A549 (cell line): ENCODE measurements around the gene SLC27A6. TPM values are rescaled to one million over a fixed set of nuclear protein-coding genes. Genes with fewer than 3 reads are reported as not detected.
"Not testable (repeated sequence)": the region's sequence is repeated elsewhere in the genome, so short reads cannot be mapped to it uniquely, and the experiment has no call there.

Experiments
- ATAC-seq, 2 experiments: fragments of 200-7000 bp in 1 of 2; fragments of >200 bp in 1 of 2; cut with Nextera tagmentation in 1 of 2; cut with Tn5 transposase in 1 of 2; 3 replicates each; pipeline versions ENCODE4 v1.8.0 to v1.9.1; 2018 to 2020; ENCODE audit warnings: mild to moderate bottlenecking in 1 of 2, moderate library complexity in 1 of 2
- CTCF ChIA-PET: fragments of 300-600 bp; sonication (Branson Sonifier 250); formaldehyde crosslinking; extraction: SDS; loops from one replicate; lab custom pipeline; 2021; ENCODE audit warnings: antibody characterized with exemption, inconsistent platforms; lab: Yijun Ruan, JAX
- POLR2A ChIA-PET: fragments of 350-600 bp; formaldehyde crosslinking; extraction: SDS; loops from one replicate; lab custom pipeline; 2021; ENCODE audit warnings: antibody characterized with exemption, inconsistent platforms; lab: Yijun Ruan, JAX
- DNase-seq, 2 experiments: peaks; one replicate each; pipeline versions ENCODE4 v3.0.0 to v3.0.0-alpha.2; 2011 to 2016; ENCODE audit warnings: low read depth in 1 of 2, low spot score in 1 of 2
- FAIRE-seq: peaks from 2 replicates; lab custom pipeline; 2011; peaks lifted over from hg19 to GRCh38; lab: Jason Lieb, UNC
- H3K27ac ChIP-seq, 2 experiments: fragments of >200 bp; sonication (Bioruptor Twin); formaldehyde crosslinking; 3 replicates each; pipeline ENCODE4 v1.5.1; 2016 to 2017
- H3K4me1 ChIP-seq: fragments of >200 bp; sonication (Bioruptor Twin); formaldehyde crosslinking; 3 replicates; pipeline ENCODE4 v1.6.1; 2016
- H3K4me2 ChIP-seq: fragments of >200 bp; sonication (Bioruptor Twin); formaldehyde crosslinking; 3 replicates; pipeline ENCODE4 v1.6.1; 2016
- H3K4me3 ChIP-seq: fragments of >200 bp; sonication (Bioruptor Twin); formaldehyde crosslinking; 3 replicates; pipeline ENCODE4 v1.5.1; 2016
- H3K9me3 ChIP-seq: fragments of >200 bp; sonication (Bioruptor Twin); formaldehyde crosslinking; 3 replicates; pipeline ENCODE4 v1.6.1; 2016
- CBX2 ChIP-seq: fragments of 200-600 bp; sonication (generic); IDR thresholded peaks from 2 replicates; pipeline ENCODE4 v1.6.1; 2016; ENCODE audit warnings: low read depth, mild to moderate bottlenecking, borderline replicate concordance
- CHD2 ChIP-seq: fragments of 150-350 bp; IDR thresholded peaks from 2 replicates; pipeline ENCODE4 v1.6.1; 2014; ENCODE audit warnings: low read length; ENCODE audit not compliant: partially characterized antibody
- EP300 ChIP-seq, 2 experiments: fragments of >200 bp; sonication (Bioruptor Twin); formaldehyde crosslinking; IDR thresholded peaks; 2 replicates in 1 of 2; 3 replicates in 1 of 2; pipeline ENCODE4 v1.6.1; 2016 to 2017
- HDAC2 ChIP-seq: fragments of 200-600 bp; sonication (generic); IDR thresholded peaks from 2 replicates; pipeline ENCODE4 v1.6.1; 2016
- HES2 ChIP-seq: fragments of >200 bp; sonication (Bioruptor Twin); formaldehyde crosslinking; IDR thresholded peaks from 2 replicates; pipeline ENCODE4 v1.6.1; 2016
- HOXA7 ChIP-seq: fragments of 250-450 bp; sonication (Bioruptor Pico); IDR thresholded peaks from 2 replicates; pipeline ENCODE4 v1.5.0; 2020; ENCODE audit warnings: mild to moderate bottlenecking, moderate library complexity
- HOXB5 ChIP-seq: fragments of 250-450 bp; sonication (Bioruptor Pico); IDR thresholded peaks from 2 replicates; pipeline ENCODE4 v1.5.0; 2020; ENCODE audit warnings: mild to moderate bottlenecking, moderate library complexity
- JUNB ChIP-seq: fragments of >200 bp; sonication (Bioruptor Twin); formaldehyde crosslinking; IDR thresholded peaks from 2 replicates; pipeline ENCODE4 v1.6.1; 2016
- KDM1A ChIP-seq: fragments of 200-600 bp; sonication (generic); IDR thresholded peaks from 2 replicates; pipeline ENCODE4 v1.6.1; 2016; ENCODE audit warnings: low read depth, mild to moderate bottlenecking
- MYC ChIP-seq: IDR thresholded peaks from 2 replicates; pipeline ENCODE4 v1.6.1; 2012; ENCODE audit warnings: mild to moderate bottlenecking, inconsistent platforms, low read length, improper control_type of control experiment, borderline replicate concordance
- PHF8 ChIP-seq: fragments of 200-600 bp; sonication (generic); IDR thresholded peaks from 2 replicates; pipeline ENCODE4 v1.6.1; 2016; ENCODE audit warnings: low read depth, mild to moderate bottlenecking, antibody characterized with exemption, moderate library complexity, borderline replicate concordance
- POLR2A ChIP-seq: IDR thresholded peaks from 2 replicates; pipeline ENCODE4 v1.6.1; 2012; ENCODE audit warnings: mild to moderate bottlenecking, low read length
- RAD21 ChIP-seq, 2 experiments: fragments of >200 bp in 1 of 2; sonication (Bioruptor Twin) in 1 of 2; formaldehyde crosslinking in 1 of 2; IDR thresholded peaks in 1 of 2; conservative IDR thresholded peaks in 1 of 2; 2 replicates in 1 of 2; 3 replicates in 1 of 2; pipeline ENCODE4 v1.6.1; 2012 to 2018; ENCODE audit warnings: inconsistent platforms in 1 of 2
- RCOR1 ChIP-seq: fragments of 150-350 bp; IDR thresholded peaks from 2 replicates; pipeline ENCODE4 v1.6.1; 2014; ENCODE audit warnings: antibody characterized with exemption, low read length, low read depth
- RNF2 ChIP-seq: fragments of 200-600 bp; sonication (generic); IDR thresholded peaks from 2 replicates; pipeline ENCODE4 v1.6.1; 2016; ENCODE audit warnings: low read depth, mild to moderate bottlenecking, antibody characterized with exemption, moderate library complexity, borderline replicate concordance
- TFCP2L1 ChIP-seq: fragments of 250-450 bp; sonication (Bioruptor Pico); IDR thresholded peaks from 2 replicates; pipeline ENCODE4 v1.5.0; 2021; ENCODE audit warnings: mild to moderate bottlenecking
- ZSCAN20 ChIP-seq: fragments of 250-450 bp; sonication (Bioruptor Pico); IDR thresholded peaks from 2 replicates; pipeline ENCODE4 v1.8.0; 2022; ENCODE audit warnings: mild to moderate bottlenecking, moderate library complexity
- WGBS: methylation state at CpG from one replicate; pipeline ENCODE4 v1.1.6; 2017; ENCODE audit errors: missing lambda C conversion rate; 5-methylcytosine and 5-hydroxymethylcytosine counted together
- polyA plus RNA-seq, 4 experiments: library from polyadenylated mRNA; depleted of rRNA in 3 of 4; stranded (reverse); fragments of >200 nt; fragmentation: RNase III in 1 of 4; extraction: RNeasy Plus Mini Kit Qiagen cat#74134 plus additional on column Dnase treatment in 1 of 4; gene quantifications; 2 replicates in 3 of 4; 3 replicates in 1 of 4; pipeline ENCODE4 v1.2.3, GENCODE V29; 2011 to 2017
- TF ChIP-seq, protein P1 (sequence below): fragments of 200-600 bp; sonication (generic); IDR thresholded peaks from 2 replicates; pipeline ENCODE4 v1.6.1; 2016; ENCODE audit warnings: antibody characterized with exemption, mild to moderate bottlenecking, moderate library complexity

SLC27A6 gene
- polyA plus RNA-seq, 2 of the 4 experiments (the other 2 are of a cell fraction), result 0.05 TPM; not detected in 1

DNA sequence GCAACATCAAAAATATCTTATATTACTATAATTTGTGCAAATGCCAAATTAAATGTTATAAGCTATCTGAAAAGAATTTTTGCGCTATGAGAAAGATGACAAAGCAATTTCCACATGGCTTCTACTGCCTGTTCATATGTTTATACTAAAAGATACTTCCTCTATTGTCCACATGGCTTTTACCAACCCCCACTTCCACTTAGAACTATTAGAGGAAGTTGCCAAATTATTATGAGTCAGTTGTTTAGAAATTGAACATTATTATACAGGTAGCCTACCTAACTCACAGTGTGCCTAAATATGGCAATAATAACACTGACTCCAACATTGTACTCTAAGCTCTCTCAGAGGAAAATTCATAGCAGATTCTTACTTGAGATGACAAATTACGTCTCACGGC, 37.6 kb upstream of the SLC27A6 start:
- no peak overlapping the region for H3K4me2 ChIP-seq
- CTCF ChIA-PET, result no interaction called here
- WGBS, result 5% methylated on average over 3 of the region's 3 CpGs
- ATAC-seq (no peak), DNase-seq (no peak), FAIRE-seq (no peak)
- TF ChIP-seq HES2 (no peak), JUNB (no peak), RCOR1 (no peak), RAD21 (conservative IDR thresholded peaks at IDR 0.05 in 1 of 2, IDR thresholded peaks at IDR 0.05 in 1 of 2) (no peak), KDM1A (no peak), HDAC2 (no peak), RNF2 (no peak), HOXA7 (CRISPR knock-in tag) (no peak), PHF8 (no peak), EP300 (IDR thresholded peaks at IDR 0.05) (no peak), CHD2 (no peak), CBX2 (no peak), HOXB5 (CRISPR knock-in tag) (no peak), MYC (no peak), TFCP2L1 (no peak), ZSCAN20 (CRISPR knock-in tag) (no peak), POLR2A (no peak)
- TF ChIP-seq, protein P1, sequence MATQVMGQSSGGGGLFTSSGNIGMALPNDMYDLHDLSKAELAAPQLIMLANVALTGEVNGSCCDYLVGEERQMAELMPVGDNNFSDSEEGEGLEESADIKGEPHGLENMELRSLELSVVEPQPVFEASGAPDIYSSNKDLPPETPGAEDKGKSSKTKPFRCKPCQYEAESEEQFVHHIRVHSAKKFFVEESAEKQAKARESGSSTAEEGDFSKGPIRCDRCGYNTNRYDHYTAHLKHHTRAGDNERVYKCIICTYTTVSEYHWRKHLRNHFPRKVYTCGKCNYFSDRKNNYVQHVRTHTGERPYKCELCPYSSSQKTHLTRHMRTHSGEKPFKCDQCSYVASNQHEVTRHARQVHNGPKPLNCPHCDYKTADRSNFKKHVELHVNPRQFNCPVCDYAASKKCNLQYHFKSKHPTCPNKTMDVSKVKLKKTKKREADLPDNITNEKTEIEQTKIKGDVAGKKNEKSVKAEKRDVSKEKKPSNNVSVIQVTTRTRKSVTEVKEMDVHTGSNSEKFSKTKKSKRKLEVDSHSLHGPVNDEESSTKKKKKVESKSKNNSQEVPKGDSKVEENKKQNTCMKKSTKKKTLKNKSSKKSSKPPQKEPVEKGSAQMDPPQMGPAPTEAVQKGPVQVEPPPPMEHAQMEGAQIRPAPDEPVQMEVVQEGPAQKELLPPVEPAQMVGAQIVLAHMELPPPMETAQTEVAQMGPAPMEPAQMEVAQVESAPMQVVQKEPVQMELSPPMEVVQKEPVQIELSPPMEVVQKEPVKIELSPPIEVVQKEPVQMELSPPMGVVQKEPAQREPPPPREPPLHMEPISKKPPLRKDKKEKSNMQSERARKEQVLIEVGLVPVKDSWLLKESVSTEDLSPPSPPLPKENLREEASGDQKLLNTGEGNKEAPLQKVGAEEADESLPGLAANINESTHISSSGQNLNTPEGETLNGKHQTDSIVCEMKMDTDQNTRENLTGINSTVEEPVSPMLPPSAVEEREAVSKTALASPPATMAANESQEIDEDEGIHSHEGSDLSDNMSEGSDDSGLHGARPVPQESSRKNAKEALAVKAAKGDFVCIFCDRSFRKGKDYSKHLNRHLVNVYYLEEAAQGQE, result no peak
- no peaks in the 10 kb centered on the region for H3K9me3 ChIP-seq
- H3K27ac ChIP-seq, result no peak overlapping the region
- H3K4me1 ChIP-seq, result no peaks in the 10 kb centered on the region
- POLR2A ChIA-PET, result no interaction called here
- H3K4me3 ChIP-seq, result no peak overlapping the region

- DNase-seq, FAIRE-seq, CTCF ChIA-PET, POLR2A ChIA-PET, H3K4me2 ChIP-seq, ATAC-seq, H3K4me1 ChIP-seq, H3K4me3 ChIP-seq, H3K9me3 ChIP-seq, H3K27ac ChIP-seq: not testable (repeated sequence)
- 5% methylated on average over 4 of the region's 4 CpGs for WGBS
Measured at GRCh38 chr5:128932232-128932631, 33.1 kb upstream of the SLC27A6 start.

- H3K4me1 ChIP-seq, H3K4me2 ChIP-seq, H3K27ac ChIP-seq, POLR2A ChIA-PET, H3K9me3 ChIP-seq, H3K4me3 ChIP-seq, FAIRE-seq, DNase-seq, ATAC-seq, CTCF ChIA-PET: not testable (repeated sequence)
- WGBS, result 0% methylated on average over 1 of the region's 9 CpGs
Measured at GRCh38 chr5:128943100-128943499, 22.2 kb upstream of the SLC27A6 start.
